GM23248 (cell line): ENCODE results near the gene PDK4.

Experiments
- EZH2 ChIP-seq: fragments of 200-600 bp; sonication (generic); IDR thresholded peaks from 2 replicates; pipeline ENCODE4 v1.6.1; 2018; ENCODE audit warnings: antibody characterized with exemption, mild to moderate bottlenecking; ENCODE audit not compliant: insufficient read depth, poor library complexity, severe bottlenecking
- EZH2phosphoT487 ChIP-seq: fragments of 200-600 bp; sonication (generic); IDR thresholded peaks from 2 replicates; pipeline ENCODE4 v1.6.1; 2018; ENCODE audit warnings: antibody characterized with exemption, moderate library complexity, mild to moderate bottlenecking, low read depth; ENCODE audit not compliant: insufficient read depth

GRCh38 chr7:95621404-95621803 lies 25.1 kb upstream of the PDK4 start:
- TF ChIP-seq EZH2 (no peak), EZH2phosphoT487 (no peak)
